ENCODE measurements around the gene NXT1.

Gene NXT1

DNA sequence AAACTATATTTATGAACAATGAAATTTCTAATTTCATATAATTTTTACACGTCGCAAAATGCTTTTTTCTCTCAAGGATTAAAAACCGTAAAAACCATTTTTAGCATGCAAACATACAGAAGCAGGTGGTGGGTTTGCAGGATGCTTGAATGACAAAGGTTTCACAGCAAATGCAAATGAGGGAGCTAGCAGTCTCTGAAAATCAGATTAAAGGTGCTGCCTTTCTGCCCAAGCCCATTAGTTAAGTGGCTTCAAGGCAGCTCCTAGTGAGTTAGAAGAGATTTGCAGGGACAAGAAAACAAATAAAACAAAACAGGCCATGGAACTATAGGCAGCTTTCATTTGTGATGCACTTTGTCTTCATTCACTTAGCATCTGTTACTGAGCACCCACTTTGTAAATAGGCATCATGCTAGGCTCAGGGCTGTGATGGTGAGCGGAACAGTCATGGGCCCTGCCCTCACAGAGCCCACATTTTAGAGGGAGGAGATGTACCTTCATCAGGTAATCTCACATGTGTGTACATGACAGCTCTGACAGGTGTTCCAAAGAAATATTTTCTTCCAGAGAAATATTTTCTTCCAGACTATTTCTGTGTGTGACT lies 41.2 kb downstream of the NXT1 start:
- no peak for DNase-seq (ENCODE audit: low read depth, low spot score)

- no peak for DNase-seq (ENCODE audit: low read depth, low spot score)
Observed at GRCh38 chr20:23393996-23394775, 43.6 kb downstream of the NXT1 start.

GRCh38 chr20:23396950-23397627 lies 46.5 kb downstream of the NXT1 start:
- DNase-seq (ENCODE audit: low read depth, low spot score), result peak; percentile 40

DNA sequence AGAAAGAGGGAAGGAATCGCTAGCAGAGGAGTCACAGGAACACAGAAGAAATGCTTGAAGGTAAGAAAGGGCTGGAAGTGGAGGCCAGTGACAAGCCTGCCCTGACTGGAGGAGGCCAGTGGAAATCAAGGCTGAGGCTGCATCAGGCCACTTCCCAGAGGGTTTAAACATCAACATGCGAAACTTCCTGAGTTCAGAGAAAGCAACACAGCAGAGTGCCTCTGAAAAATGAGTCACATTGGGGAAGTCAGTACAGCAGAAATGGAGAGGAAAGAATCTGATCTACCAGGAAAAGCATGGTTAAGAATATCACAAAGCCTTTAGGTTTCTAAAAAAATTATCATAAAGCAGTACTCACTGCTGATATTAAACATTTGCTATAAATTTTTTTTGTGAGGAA lies 47.4 kb downstream of the NXT1 start:
- DNase-seq (ENCODE audit: low read depth, low spot score), result peak; percentile 46

DNA sequence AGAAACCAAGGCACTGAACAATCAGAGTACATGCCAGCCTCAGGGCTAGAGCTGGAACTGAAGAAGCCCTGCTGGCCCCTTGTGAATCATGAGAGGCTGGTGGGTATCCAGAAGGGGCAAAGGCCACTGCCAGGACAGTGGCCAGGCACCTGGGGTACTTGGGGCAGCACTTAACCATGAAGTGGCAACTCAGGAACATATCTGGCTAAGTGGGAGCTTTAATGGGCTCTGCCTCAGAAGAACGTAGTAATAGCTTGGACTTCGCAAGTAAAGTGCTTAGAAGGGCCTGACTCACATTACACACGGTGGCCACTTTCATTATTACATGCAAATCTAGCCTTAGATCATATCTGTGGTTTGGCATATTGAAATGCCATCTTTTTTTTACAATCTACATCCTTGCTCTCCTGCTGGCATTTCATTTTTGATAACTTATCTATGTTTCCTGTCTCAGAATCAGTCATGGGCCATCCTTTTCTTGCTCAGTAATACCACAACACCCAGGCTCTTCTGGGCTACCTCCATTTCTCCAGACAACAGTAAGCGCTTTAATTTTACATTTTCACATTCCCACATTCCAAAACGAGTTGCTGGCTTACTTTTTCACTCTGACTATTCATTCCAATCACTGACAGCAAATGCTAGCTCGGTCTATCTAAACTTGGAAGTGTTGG lies 49.1 kb downstream of the NXT1 start:
- DNase-seq (ENCODE audit: low read depth, low spot score), result no peak

DNA sequence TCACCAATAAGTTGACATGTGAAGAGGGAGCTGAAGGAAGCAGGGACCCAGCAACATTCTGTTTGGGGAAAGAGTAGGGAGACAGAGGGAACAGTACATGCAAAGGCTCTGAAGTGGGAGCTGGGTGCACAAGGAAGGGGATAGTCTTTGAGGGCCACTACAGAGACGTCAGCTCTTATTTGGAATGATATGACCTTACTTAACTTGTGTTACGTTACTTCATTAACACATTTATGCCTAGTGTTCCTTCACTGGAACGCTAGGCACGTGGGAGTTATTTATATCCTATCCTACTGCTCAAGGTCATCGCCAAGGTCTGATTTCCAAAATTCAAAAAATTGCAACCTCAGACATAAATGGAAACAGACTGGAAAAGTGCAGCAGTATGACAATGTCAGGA lies 50.5 kb downstream of the NXT1 start:
- no peak for DNase-seq (ENCODE audit: low read depth, low spot score)

DNA sequence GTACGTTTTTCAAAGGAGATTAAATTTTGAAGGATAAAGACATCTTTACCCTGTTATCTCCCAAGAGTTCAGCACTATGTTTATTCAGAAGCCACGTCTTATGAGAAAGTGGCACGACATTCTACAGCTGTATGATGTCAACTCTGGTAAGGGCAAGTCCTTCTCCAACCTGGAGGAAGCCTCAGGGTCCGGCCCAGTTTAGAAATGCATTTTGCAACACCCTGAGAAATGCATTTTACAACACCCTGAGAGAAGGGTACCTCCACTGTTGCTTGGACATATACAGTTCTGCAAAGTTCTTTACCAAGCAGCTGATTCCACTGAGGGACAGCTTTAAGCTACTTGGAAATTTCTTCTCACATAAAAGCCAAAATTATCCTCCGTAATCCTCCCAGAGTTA lies 53.2 kb downstream of the NXT1 start:
- no peak for DNase-seq (ENCODE audit: low read depth, low spot score)

GRCh38 chr20:23404196-23404595 lies 53.6 kb downstream of the NXT1 start:
- DNase-seq (ENCODE audit: low read depth, low spot score), result no peak
